Thymus (tissue), 11 donors: Measurements from ENCODE around the gene NCAN. TPM values are rescaled to one million over a fixed set of nuclear protein-coding genes. Genes with fewer than 3 reads are reported as not detected.

ENCODE experiments used
- DNase-seq, 9 donors: peaks; one replicate each; pipeline ENCODE4 v3.0.0-alpha.2; 2013; ENCODE audit warnings: low spot score in 9 of 9, low read depth in 6 of 9, missing footprints in 1 of 9
- H3K27ac ChIP-seq, 2 donors: one replicate each; pipeline ENCODE4 v1.5.1; 2013; ENCODE audit warnings: control low read depth in 1 of 2, low read depth in 1 of 2, low read length in 1 of 2, mild to moderate bottlenecking in 1 of 2, moderate library complexity in 1 of 2
- H3K27me3 ChIP-seq, 2 donors: one replicate each; pipeline ENCODE4 v1.5.1; 2013; ENCODE audit warnings: low read length in 1 of 2; ENCODE audit not compliant: control insufficient read depth in 2 of 2, insufficient read depth in 1 of 2
- H3K36me3 ChIP-seq, 2 donors: one replicate each; pipeline ENCODE4 v1.5.1; 2013; ENCODE audit warnings: low read length in 1 of 2, mild to moderate bottlenecking in 1 of 2, moderate library complexity in 1 of 2; ENCODE audit not compliant: control insufficient read depth in 2 of 2, insufficient read depth in 2 of 2
- H3K4me1 ChIP-seq, 2 donors: one replicate each; pipeline ENCODE4 v1.5.1; 2013; ENCODE audit warnings: low read length in 2 of 2; ENCODE audit not compliant: control insufficient read depth in 2 of 2, insufficient read depth in 2 of 2
- H3K4me3 ChIP-seq, 2 donors: one replicate each; pipeline ENCODE4 v1.5.1; 2013; ENCODE audit warnings: low read length in 2 of 2, control low read depth in 1 of 2, mild to moderate bottlenecking in 1 of 2
- H3K9me3 ChIP-seq, 2 donors: one replicate each; pipeline ENCODE4 v1.5.1; 2013; ENCODE audit warnings: low read length in 1 of 2, mild to moderate bottlenecking in 1 of 2; ENCODE audit not compliant: control insufficient read depth in 2 of 2, insufficient read depth in 1 of 2
- WGBS: extraction: QIAGEN DNeasy Blood & Tissue Kit; methylation state at CpG from one replicate; pipeline ENCODE4 v1.1.7; 2013; 5-methylcytosine and 5-hydroxymethylcytosine counted together
- polyA plus RNA-seq: library from polyadenylated mRNA; stranded (reverse); fragments of 200-250 nt; gene quantifications from one replicate; pipeline ENCODE4 v1.2.3, GENCODE V29; 2013
- total RNA-seq: library from RNA; stranded (reverse); fragments of 120-200 nt; gene quantifications from one replicate; pipeline ENCODE4 v1.2.4, GENCODE V29; 2013
- donor health status: healthy.

Gene NCAN
- total and polyA plus RNA-seq, 2 donors, result 0.14 to 0.27 TPM

GRCh38 chr19:19192078-19192882 lies 19.5 kb upstream of the NCAN start, which contains the start of the genes BORCS8 and RFXANK:
BORCS8 (minus strand) TSS chr19:19192152; CDS start chr19:19192117, 35 bp downstream.
RFXANK (plus strand) TSS chr19:19192258; CDS start chr19:19193947, 1,689 bp downstream.
- under 1% methylated on average over 53 of the region's 53 CpGs for WGBS
- Histone ChIP-seq H3K4me1 (peaks cover 18 to 23% of the 10 kb centered on the region in 2 donors), H3K27ac (peak within 1 kb of the TSS; percentile 100), H3K36me3 (peaks cover 10 to 15% of the 10 kb centered on the region in 2 donors), H3K4me3 (peak within 1 kb of the TSS; percentile 92 to 98), H3K9me3 (peaks cover 0 to 2% of the 10 kb centered on the region in 2 donors), H3K27me3 (no peaks in the 10 kb centered on the region)
- peak; percentile 99 to 100 (median 100) for DNase-seq

- Histone ChIP-seq H3K27ac (peak overlapping the region; percentile 67 to 71), H3K4me3 (peak overlapping the region; percentile 72 to 92), H3K36me3 (peaks cover 17 to 18% of the 10 kb centered on the region in 2 donors), H3K9me3 (peaks cover 0 to 2% of the 10 kb centered on the region in 2 donors), H3K4me1 (peaks cover 18 to 23% of the 10 kb centered on the region in 2 donors), H3K27me3 (no peaks in the 10 kb centered on the region)
- under 1% methylated on average over 22 of the region's 22 CpGs for WGBS
- DNase-seq, result no peak
Observed at GRCh38 chr19:19192910-19193423, 18.8 kb upstream of the NCAN start.

- peaks cover 0 to 2% of the 10 kb centered on the region in 2 donors for H3K9me3 ChIP-seq
- WGBS, result 95% methylated on average over 5 of the region's 5 CpGs
- DNase-seq, result no peak
- no peak overlapping the region for H3K27ac ChIP-seq
- no peak overlapping the region for H3K4me3 ChIP-seq
- no peaks in the 10 kb centered on the region for H3K27me3 ChIP-seq
- H3K4me1 ChIP-seq, result peaks cover 18 to 23% of the 10 kb centered on the region in 2 donors
- H3K36me3 ChIP-seq, result peaks cover 23 to 25% of the 10 kb centered on the region in 2 donors
Observed at GRCh38 chr19:19193926-19194325, 17.8 kb upstream of the NCAN start.

- peaks cover 25 to 33% of the 10 kb centered on the region in 2 donors for H3K36me3 ChIP-seq
- H3K27ac ChIP-seq, result no peak overlapping the region
- WGBS, result 89% methylated on average over 19 of the region's 19 CpGs
- H3K27me3 ChIP-seq, result peaks cover 0 to 17% of the 10 kb centered on the region in 2 donors
- H3K4me3 ChIP-seq, result peak overlapping the region in 1 of 2 donors; percentile 64
- no peak for DNase-seq
- peaks cover 9 to 14% of the 10 kb centered on the region in 2 donors for H3K4me1 ChIP-seq
- no peaks in the 10 kb centered on the region for H3K9me3 ChIP-seq
Observed at GRCh38 chr19:19201697-19202630, 9.8 kb upstream of the NCAN start.

- no peak for DNase-seq
- 31% methylated on average over 11 of the region's 11 CpGs for WGBS
- Histone ChIP-seq H3K9me3 (no peaks in the 10 kb centered on the region), H3K36me3 (peaks cover 20 to 26% of the 10 kb centered on the region in 2 donors), H3K4me3 (peak overlapping the region; percentile 64 to 72), H3K27ac (peak overlapping the region; percentile 58 to 84), H3K4me1 (peaks cover 9 to 14% of the 10 kb centered on the region in 2 donors), H3K27me3 (peaks cover 0 to 20% of the 10 kb centered on the region in 2 donors)
Observed at GRCh38 chr19:19202707-19203011, 9.1 kb upstream of the NCAN start.

GRCh38 chr19:19203012-19203856 lies 8.5 kb upstream of the NCAN start, which contains the start of gene NR2C2AP:
NR2C2AP (minus strand) TSS chr19:19203414; CDS start chr19:19203060, 354 bp downstream.
- Histone ChIP-seq H3K9me3 (no peaks in the 10 kb centered on the region), H3K4me3 (peak within 1 kb of the TSS; percentile 64 to 72), H3K27me3 (peaks cover 0 to 20% of the 10 kb centered on the region in 2 donors), H3K4me1 (peaks cover 9 to 14% of the 10 kb centered on the region in 2 donors), H3K36me3 (peaks cover 17 to 21% of the 10 kb centered on the region in 2 donors), H3K27ac (peak within 1 kb of the TSS; percentile 58 to 84)
- peak; percentile 76 to 95 (median 86) for DNase-seq
- 7% methylated on average over 60 of the region's 60 CpGs for WGBS

- peaks cover 10 to 11% of the 10 kb centered on the region in 2 donors for H3K36me3 ChIP-seq
- no peak overlapping the region for H3K27ac ChIP-seq
- peaks cover 0 to 22% of the 10 kb centered on the region in 2 donors for H3K27me3 ChIP-seq
- WGBS, result 77% methylated on average over 13 of the region's 13 CpGs
- peaks cover 9 to 14% of the 10 kb centered on the region in 2 donors for H3K4me1 ChIP-seq
- no peak for DNase-seq
- no peak overlapping the region for H3K4me3 ChIP-seq
- H3K9me3 ChIP-seq, result no peaks in the 10 kb centered on the region
Observed at GRCh38 chr19:19204181-19204580, 7.6 kb upstream of the NCAN start.
